Measurements from ENCODE around the gene INCA1.
A peak's percentile ranks its signal among the peaks of the same experiment; 100 is the strongest.
"Not testable (repeated sequence)": the region's sequence is repeated elsewhere in the genome, so short reads cannot be mapped to it uniquely, and the experiment has no call there.

INCA1 gene, protein sequence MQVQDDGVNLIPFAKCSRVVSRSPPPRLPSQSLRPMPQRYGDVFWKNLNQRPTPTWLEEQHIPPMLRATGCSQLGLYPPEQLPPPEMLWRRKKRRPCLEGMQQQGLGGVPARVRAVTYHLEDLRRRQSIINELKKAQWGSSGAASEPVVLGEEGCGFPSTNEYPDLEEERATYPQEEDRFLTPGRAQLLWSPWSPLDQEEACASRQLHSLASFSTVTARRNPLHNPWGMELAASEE

GRCh38 chr17:4997302-4998026 is at the start of gene INCA1, which contains the start of gene KIF1C:
TSS of gene INCA1 (minus strand) at chr17:4997522. CDS start at chr17:4994437, 3,085 bp downstream.
TSS of gene KIF1C (plus strand) at chr17:4997950. CDS start at chr17:5000247, 2,297 bp downstream.
- DNase-seq = peak; percentile 53 to 58

GRCh38 chr17:5045496-5045895 is 48.2 kb upstream of the INCA1 start:
- DNase-seq = no peak

- no peak for DNase-seq
Measured at GRCh38 chr17:5044630-5045029, 47.3 kb upstream of the INCA1 start.

GRCh38 chr17:5043524-5043923 is 46.2 kb upstream of the INCA1 start:
- no peak for DNase-seq

DNA sequence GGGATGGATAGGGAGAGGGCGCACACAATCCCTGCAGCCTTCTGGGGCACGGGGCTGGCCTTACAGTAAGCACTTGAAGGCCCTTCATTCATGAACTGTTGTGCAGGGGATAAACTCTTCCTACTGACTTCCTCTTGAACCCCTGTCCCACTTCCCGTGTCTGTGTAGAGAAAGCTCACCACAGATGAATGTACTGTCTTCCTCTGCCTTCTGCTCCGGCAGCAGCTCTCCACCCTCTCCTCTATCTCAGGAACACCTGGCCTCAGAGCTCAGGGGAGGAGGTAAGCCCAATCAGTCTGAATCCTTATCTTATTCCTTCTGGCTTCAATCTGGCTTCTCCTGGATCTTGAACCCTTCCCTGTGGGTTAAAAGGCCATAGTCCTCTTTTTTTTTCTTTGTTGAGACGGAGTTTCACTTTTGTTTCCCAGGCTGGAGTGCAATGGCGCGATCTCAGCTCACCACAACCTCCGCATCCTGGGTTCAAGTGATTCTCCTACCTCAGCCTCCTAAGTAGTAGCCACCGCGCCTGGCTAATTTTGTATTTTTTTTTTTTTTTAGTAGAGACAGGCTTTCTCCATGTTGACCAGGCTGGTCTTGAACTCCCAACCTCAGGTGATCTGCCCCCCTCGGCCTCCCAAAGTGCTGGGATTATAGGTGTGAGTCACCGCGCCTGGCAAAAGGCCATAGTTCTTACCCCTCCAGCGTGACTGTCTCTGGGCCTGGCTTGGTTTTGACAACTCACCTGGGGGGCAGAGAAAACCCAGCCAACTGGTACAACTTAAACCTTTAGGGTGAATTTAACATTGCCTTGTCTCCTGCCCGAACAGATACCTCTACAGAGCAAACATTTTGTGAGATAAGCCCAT is 45.1 kb upstream of the INCA1 start:
- DNase-seq = no peak

GRCh38 chr17:5035315-5035714 is 38.0 kb upstream of the INCA1 start, which contains the start of gene SLC52A1:
TSS of gene SLC52A1 (minus strand) at chr17:5035426. CDS start at chr17:5034606, 820 bp downstream.
- no peak for DNase-seq

DNA sequence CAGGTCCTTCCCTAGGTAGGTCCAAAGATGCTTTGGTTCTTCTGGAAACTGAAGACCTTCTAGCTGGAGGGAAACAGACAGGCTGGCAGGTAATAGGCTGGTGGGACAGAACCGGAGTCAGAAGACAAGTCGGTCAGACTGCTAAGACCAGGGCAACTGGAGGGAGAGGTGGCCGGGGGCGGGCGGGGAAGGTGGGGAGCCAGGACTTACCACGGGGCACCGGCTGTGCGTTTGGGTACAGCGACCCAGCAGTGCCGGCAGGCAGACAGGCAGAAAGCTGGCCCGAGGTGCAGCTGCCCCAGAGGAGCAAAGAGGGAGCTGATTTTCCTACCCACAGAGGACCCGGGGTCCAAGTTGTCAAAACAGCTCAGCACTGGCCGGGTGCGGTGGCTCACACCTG is 37.3 kb upstream of the INCA1 start:
- DNase-seq = no peak

GRCh38 chr17:5034063-5034462 is 36.7 kb upstream of the INCA1 start:
- no peak for DNase-seq

DNA sequence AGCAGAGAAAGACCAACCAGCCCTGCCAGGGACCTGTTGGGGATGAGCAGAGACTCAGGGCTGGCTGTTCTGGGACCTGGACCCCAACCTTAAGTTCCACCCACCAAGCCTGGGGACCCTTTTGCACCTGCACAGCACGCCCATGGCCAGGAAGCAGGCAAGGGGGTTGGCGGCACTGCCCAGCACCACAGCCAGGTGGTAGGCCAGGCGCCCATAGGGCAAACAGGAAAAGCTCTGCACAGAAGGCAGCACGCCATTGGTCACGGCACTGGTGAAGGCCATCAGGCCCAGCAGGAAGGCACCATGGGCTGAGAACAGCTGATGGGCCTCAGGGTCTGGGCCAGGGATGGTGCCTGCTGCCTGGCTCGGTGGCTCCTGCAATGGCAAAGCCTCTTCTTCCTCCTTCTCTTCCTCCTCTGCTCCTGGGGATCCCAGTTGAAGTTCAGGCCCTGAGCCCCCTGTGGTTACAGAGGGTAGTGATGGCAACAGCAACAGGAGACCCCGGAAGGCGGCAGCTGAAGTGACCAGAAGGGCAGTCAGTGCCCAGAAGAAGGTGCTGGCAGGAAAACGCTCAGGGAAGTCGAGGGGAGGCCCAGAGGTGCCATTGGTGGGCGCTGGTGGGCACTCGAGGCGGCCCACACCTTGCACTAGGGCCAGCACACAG is 36.2 kb upstream of the INCA1 start:
- no peak for DNase-seq

GRCh38 chr17:5032865-5033264 is 35.5 kb upstream of the INCA1 start:
- no peak for DNase-seq

GRCh38 chr17:5031365-5032082 is 34.2 kb upstream of the INCA1 start:
- peak; percentile 45 to 52 for DNase-seq

- DNase-seq = not testable (repeated sequence)
Measured at GRCh38 chr17:5030168-5030567, 32.8 kb upstream of the INCA1 start.

DNA sequence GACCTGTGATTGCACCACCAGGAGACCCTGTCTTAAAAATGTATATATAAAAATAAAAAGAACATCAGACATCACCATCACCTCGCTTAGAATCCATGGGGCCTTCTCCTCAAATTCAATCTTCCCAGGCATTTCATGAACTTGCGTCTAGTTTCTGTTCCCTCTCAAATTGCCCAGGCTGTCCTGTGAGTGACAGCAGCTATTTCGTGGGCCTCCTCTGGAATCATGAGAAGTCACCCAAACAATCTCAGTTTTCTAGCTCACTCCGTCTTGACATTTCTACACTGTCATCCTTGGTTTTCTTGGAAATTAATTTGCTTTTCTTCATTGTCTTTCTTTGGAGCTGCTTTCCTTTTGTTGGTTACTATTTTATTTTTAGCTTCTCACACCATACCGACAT is 30.6 kb upstream of the INCA1 start:
- DNase-seq = no peak

GRCh38 chr17:5027299-5027698 is 30.0 kb upstream of the INCA1 start:
- DNase-seq = no peak

GRCh38 chr17:5024604-5025003 is 27.3 kb upstream of the INCA1 start:
- DNase-seq = no peak

GRCh38 chr17:5023588-5024147 is 26.3 kb upstream of the INCA1 start:
- DNase-seq = no peak

DNA sequence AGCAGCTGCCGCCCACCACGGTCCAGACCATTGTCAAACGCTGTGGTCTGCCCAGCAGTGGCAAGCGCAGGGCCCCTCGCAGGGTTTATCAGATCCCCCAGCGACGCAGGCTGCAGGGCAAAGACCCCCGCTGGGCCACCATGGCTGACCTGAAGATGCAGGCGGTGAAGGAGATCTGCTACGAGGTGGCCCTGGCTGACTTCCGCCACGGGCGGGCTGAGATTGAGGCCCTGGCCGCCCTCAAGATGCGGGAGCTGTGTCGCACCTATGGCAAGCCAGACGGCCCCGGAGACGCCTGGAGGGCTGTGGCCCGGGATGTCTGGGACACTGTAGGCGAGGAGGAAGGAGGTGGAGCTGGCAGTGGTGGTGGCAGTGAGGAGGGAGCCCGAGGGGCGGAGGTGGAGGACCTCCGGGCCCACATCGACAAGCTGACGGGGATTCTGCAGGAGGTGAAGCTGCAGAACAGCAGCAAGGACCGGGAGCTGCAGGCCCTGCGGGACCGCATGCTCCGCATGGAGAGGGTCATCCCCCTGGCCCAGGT is 24.9 kb upstream of the INCA1 start:
- DNase-seq = no peak

- no peak for DNase-seq
Measured at GRCh38 chr17:5020502-5021023, 23.2 kb upstream of the INCA1 start.

GRCh38 chr17:5019475-5019956 is 22.2 kb upstream of the INCA1 start:
- peak in 1 of 2 experiments; percentile 9 for DNase-seq

GRCh38 chr17:5014357-5014756 is 17.0 kb upstream of the INCA1 start:
- DNase-seq = no peak

- no peak for DNase-seq
Measured at GRCh38 chr17:5011928-5012327, 14.6 kb upstream of the INCA1 start.

All from Kasumi-1 (cell line).